Hematopoietic multipotent progenitor cell treated with erythropoietin and hydrocortisone succinate and interleukin-3 and kit ligand, for 17 days (in vitro differentiated cells): ENCODE measurements around the gene CPT2.
"Not testable (repeated sequence)": the region's sequence is repeated elsewhere in the genome, so short reads cannot be mapped to it uniquely, and the experiment has no call there.

Source experiments
- DNase-seq: peaks from one replicate; pipeline ENCODE4 v3.0.0-alpha.2; 2015; ENCODE audit warnings: low spot score

Gene CPT2

GRCh38 chr1:53182716-53183094 lies 13.9 kb upstream of the CPT2 start:
- peak; percentile 40 for DNase-seq

DNA sequence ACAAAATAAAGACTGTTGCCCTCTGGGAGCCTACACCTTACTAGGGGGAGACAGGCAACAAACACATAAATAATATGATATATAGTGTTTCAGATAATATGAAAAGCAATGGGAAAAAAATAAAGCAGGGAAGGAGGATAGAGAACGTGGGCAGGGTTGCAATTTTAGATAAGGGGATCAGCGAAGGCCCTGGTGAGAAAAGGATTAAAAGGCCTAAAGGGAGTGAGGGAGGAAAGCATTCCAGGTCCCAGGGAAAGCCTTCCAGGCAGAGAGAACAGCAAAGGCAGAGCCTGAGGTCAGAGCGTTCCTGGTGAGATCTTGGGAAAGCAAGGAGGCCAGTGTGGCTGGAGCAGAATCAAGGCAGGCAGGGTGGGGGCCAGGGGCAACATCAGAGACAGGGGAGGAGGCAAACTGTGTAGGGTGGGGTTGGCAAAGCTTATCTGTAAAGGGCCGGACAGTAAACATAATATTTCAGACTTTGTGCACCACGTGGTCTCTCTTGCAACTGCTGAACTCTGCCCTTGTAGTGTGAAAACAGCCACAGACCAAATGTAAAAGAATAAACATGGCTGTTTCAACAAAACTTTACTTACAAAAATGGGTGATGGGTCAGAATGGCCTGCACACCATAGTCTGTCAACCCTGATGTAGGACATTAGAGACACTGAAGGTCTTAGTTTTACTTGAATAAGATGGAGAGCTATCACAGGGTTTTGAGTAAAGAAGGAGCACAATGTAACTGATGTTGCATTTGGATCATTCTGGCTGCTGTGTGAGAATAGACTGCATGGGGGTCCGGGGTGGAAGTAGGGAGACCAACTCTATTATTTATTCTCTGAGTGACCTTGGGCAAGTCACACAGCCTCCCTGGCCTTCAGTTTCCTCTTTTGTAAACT lies 13.3 kb upstream of the CPT2 start:
- DNase-seq = peak; percentile 73

GRCh38 chr1:53185955-53186297 lies 10.7 kb upstream of the CPT2 start:
- not testable (repeated sequence) for DNase-seq

GRCh38 chr1:53186533-53186932 lies 10.1 kb upstream of the CPT2 start:
- no peak for DNase-seq

DNA sequence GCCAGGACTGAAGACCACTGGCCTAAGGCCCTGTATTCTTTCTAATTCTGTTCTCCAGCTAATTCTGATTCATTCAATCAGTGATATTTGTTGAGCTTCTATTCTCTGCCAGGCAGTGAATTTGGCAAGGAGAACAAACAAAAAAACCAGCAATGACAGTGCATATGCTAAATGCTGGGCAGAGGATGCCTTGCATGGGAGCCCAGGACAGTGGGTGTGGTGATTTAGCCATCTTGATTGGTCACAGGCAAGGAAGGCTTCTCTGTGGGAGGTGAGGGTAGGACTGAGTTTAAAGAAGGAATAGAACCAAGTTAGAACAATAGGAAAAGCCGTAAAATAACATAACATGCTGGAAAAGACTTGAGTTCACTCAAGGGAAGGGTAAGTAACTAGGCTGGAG lies 9.2 kb upstream of the CPT2 start:
- no peak for DNase-seq

DNA sequence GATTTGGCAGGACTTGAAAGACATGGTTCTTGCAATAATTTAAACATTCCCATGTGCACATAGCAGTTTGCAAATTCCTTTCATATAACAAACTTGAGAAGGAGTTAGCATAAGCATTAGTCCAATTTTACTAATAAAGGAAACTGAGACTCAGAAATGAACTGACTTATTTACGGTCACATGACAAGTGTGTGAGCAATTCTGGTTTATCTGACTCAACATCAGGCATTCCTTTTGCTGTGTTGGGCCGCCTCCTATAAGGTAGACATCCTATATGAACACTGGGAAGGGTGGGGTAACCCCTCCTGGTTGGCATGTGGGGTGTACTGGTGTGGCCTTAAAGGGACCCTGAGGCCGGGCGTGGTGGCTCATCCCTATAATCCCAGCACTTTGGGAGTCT lies 8.5 kb upstream of the CPT2 start:
- DNase-seq = no peak

- DNase-seq = no peak
Measured at GRCh38 chr1:53189061-53189460, 7.6 kb upstream of the CPT2 start.

DNA sequence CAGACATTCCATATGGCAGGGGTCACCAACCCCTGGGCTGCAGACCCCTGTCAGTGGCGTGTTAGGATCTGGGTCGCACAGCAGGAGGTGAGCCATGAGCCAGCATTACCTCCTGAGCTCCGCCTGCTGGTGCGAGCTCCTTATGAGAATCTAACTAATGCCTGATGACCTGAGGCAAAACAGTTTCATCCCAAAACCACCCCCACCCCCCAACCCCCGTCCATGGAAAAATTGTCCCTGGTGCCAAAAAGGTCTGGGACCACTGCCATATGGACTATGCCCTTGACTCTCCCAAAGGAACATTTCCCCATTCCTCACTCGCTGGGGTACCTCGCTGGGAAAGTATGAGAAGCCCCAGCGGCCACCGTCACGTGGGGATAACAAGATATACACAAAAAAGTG lies 6.4 kb upstream of the CPT2 start:
- no peak for DNase-seq

- no peak for DNase-seq
Measured at GRCh38 chr1:53195246-53196016, 1.2 kb upstream of the CPT2 start.

GRCh38 chr1:53196017-53196484 lies 573 bp upstream of the CPT2 start:
- DNase-seq = no peak

DNA sequence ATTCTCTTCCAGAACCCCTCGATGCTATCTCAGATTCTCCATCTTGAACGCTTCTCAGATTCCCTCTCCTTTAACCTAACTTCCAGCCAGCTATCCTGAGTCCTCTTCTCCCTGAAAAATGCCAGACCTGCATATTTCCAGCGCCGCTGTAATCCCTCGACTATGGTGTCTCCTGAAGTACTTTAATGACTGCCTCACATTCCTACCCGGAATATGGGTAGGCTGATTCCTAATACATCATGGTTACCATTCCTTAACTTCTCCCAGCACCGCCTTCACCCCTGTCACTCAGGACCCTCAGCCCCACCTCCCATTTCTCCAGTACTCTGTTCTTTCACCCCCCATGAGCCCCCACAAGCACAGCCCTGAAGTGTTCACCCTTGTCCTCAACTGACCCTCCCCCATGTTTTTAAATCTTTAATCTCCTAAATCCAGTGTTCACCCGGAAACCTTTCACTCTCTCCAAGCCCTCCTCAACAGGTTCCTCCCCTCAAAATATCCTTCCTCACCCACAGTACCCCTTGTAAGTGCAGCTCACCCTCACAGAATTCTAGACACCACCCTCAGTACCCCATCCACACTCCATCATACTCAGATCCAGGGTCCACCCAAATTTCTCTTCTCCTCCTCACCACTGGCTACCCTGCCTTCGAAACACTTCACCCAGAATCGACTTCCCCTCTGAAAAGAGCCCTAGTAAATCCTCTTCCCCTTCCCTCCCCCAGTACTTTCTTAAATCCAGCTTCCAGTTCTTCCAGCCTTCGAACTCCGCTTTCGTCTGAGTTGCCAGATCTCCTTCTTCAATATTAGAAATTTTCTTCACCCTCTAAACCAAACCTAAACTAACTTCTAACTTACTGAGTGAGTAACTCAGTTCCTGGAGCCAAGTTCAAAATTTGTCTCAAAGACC lies 922 bp downstream of the CPT2 start:
- peak; percentile 20 for DNase-seq

DNA sequence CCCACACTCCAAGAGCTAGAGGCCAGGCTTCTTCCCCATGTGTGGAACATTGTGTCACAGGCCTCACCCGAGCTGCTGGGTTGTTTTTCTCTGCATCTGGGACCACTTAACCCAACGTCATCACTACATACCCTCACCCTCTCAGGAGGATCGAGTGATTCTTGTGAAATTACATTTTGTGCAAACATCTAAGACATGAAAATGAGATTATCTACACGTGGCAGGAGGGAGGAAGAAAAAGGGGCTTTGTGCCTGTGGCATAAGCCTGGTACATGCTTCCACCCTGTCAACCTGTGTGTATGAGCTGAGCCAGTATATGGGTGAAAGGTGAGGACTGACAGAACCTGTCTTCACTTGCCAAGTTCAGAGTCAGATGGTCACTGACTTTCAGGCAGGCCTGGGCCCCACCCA lies 1.6 kb downstream of the CPT2 start:
- no peak for DNase-seq

- DNase-seq = no peak
Measured at GRCh38 chr1:53203466-53203865, 6.8 kb downstream of the CPT2 start.

DNA sequence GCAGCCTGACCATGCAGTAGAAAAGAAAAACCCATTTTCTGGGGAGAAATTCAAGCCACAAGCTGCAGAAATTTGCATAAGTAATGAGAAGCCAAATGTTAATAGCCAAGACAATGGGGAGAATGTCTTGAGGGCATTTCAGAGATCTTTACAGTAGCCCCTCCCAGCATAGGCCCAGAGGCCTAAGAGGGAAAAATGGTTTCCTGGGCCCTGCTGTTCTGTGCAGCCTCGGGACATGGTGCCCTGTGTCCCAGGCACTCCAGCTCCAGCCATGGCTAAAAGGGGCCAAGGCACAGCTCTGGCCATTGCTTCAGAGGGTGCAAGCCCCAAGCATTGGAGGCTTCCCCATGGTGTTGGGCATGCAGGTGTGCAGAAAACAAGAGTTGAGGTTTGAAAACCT lies 8.9 kb downstream of the CPT2 start:
- DNase-seq = not testable (repeated sequence)

DNA sequence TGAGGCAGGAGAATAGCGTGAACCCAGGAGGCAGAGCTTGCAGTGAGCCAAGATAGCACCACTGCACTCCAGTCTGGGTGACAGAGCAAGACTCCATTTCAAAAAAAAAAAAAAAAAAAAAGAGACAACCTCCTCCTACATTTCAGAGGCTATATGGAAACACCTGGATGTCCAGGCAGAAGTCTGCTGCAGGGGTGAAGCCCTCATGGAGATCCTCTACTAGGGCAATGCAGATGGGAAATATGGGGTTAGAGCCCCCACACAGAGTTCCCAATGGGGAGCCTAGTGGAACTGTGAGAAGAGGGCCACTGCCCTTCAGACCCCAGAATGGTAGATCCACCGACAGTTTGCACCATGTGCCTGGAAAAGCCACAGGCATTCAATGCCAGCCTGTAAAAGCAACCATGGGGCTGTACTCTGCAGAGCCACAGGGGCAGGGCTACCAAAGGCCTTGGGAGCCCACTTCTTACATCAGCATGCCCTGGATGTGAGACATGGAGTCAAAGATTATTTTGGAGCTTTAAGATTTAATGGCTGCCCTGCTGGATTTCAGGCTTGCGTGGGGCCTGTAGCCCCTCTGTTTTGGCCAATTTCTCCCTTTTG lies 9.6 kb downstream of the CPT2 start:
- not testable (repeated sequence) for DNase-seq

GRCh38 chr1:53206735-53207379 lies 10.2 kb downstream of the CPT2 start:
- DNase-seq = no peak

GRCh38 chr1:53207726-53208125 lies 11.1 kb downstream of the CPT2 start:
- DNase-seq = no peak

DNA sequence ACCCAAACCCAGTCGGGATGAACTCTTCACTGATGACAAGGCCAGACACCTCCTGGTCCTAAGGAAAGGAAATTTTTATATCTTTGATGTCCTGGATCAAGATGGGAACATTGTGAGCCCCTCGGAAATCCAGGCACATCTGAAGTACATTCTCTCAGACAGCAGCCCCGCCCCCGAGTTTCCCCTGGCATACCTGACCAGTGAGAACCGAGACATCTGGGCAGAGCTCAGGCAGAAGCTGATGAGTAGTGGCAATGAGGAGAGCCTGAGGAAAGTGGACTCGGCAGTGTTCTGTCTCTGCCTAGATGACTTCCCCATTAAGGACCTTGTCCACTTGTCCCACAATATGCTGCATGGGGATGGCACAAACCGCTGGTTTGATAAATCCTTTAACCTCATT lies 13.7 kb downstream of the CPT2 start:
- no peak for DNase-seq

- no peak for DNase-seq
Measured at GRCh38 chr1:53210954-53211353, 14.3 kb downstream of the CPT2 start.

GRCh38 chr1:53214376-53214940 lies 17.8 kb downstream of the CPT2 start:
- DNase-seq = no peak

DNA sequence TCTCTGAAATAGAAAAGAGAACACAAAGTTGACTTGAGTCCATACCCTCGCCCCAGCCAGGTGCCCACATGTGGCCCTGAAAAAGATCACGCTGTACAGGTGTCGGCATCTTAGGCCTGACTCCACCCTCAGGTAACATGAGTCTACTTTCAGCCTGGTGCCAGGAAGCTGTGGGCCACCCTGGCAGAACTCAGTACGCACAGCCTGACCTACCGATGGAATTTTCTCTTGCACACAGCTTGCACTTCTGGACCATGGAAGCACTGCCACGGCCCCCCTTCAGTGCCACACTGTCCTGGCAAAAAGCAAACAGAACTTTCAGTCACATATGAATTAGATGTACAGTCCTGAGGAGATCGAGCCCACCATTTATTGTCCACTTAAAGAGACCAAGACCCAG lies 21.6 kb downstream of the CPT2 start:
- DNase-seq = no peak
